H1 (cell line): ENCODE results near the gene ACSF3. TPM values are rescaled to one million over a fixed set of nuclear protein-coding genes. Genes with fewer than 3 reads are reported as not detected.

Experiments used
- CTCF ChIA-PET: fragments of 300-600 bp; sonication (Branson Sonifier 250); formaldehyde crosslinking; loops from one replicate; lab custom pipeline; 2021; ENCODE audit not compliant: partially characterized antibody; lab: Charles Lee
- POLR2A ChIA-PET: fragments of 300-600 bp; sonication (Branson Sonifier 250); formaldehyde crosslinking; loops from one replicate; lab custom pipeline; 2021; ENCODE audit warnings: inconsistent platforms; ENCODE audit not compliant: partially characterized antibody; lab: Charles Lee
- DNase-seq, 2 experiments: peaks; one replicate each; pipeline versions ENCODE4 v3.0.0 to v3.0.0-alpha.2; 2010 to 2022; ENCODE audit warnings: low spot score in 2 of 2, low read depth in 1 of 2, mixed read lengths in 1 of 2
- FAIRE-seq: peaks from 2 replicates; lab custom pipeline; 2011; peaks lifted over from hg19 to GRCh38; lab: Jason Lieb, UNC
- H2AFZ ChIP-seq: 2 replicates; pipeline ENCODE4 v1.8.1; 2012; ENCODE audit warnings: low read length, inconsistent platforms
- H2AK5ac ChIP-seq: 2 replicates; pipeline ENCODE4 v1.6.1; 2013; ENCODE audit warnings: low read depth, low read length
- H2BK120ac ChIP-seq: replicated peaks from 2 replicates; pipeline ENCODE3; 2013; ENCODE audit warnings: low read depth, low read length, inconsistent platforms
- H2BK12ac ChIP-seq: 2 replicates; pipeline ENCODE4 v1.6.1; 2013; ENCODE audit warnings: low read depth, low read length
- H2BK15ac ChIP-seq: 2 replicates; pipeline ENCODE4 v1.6.1; 2013; ENCODE audit warnings: low read length
- H2BK20ac ChIP-seq: 2 replicates; pipeline ENCODE4 v1.6.1; 2013; ENCODE audit warnings: low read length
- H2BK5ac ChIP-seq: 2 replicates; pipeline ENCODE4 v1.6.1; 2013; ENCODE audit warnings: low read depth, low read length
- H3K14ac ChIP-seq: 2 replicates; pipeline ENCODE4 v1.6.1; 2013; ENCODE audit warnings: inconsistent platforms; ENCODE audit not compliant: insufficient read length
- H3K18ac ChIP-seq: 2 replicates; pipeline ENCODE4 v1.6.1; 2013; ENCODE audit warnings: low read length; ENCODE audit errors: extremely low read depth
- H3K23ac ChIP-seq: 2 replicates; pipeline ENCODE4 v1.6.1; 2013; ENCODE audit warnings: inconsistent platforms; ENCODE audit not compliant: insufficient read length
- H3K23me2 ChIP-seq: 2 replicates; pipeline ENCODE4 v1.6.1; 2013; ENCODE audit warnings: low read depth, low read length
- H3K27ac ChIP-seq: 2 replicates; pipeline ENCODE4 v1.6.1; 2011; ENCODE audit warnings: low read depth, low read length, inconsistent platforms
- H3K27me3 ChIP-seq, 4 experiments: replicated peaks in 1 of 4; 1 replicate in 1 of 4; 2 replicates in 3 of 4; pipeline versions ENCODE4 v1.6.1 to v1.8.1; 2011 to 2013; ENCODE audit warnings: low read length in 3 of 4, mild to moderate bottlenecking in 3 of 4, inconsistent platforms in 2 of 4, mixed read lengths in 2 of 4, moderate library complexity in 1 of 4; ENCODE audit not compliant: control insufficient read depth in 3 of 4, insufficient read depth in 3 of 4; ENCODE audit errors: extremely low read depth in 1 of 4
- H3K36me3 ChIP-seq, 4 experiments: 2 replicates each; pipeline versions ENCODE4 v1.6.1 to v1.8.1; 2011 to 2013; ENCODE audit warnings: mild to moderate bottlenecking in 4 of 4, low read length in 3 of 4, moderate library complexity in 2 of 4, control low read depth in 1 of 4, inconsistent platforms in 1 of 4; ENCODE audit not compliant: insufficient read depth in 4 of 4, control insufficient read depth in 2 of 4
- H3K4ac ChIP-seq: replicated peaks from 2 replicates; pipeline ENCODE3; 2013; ENCODE audit warnings: low read length, low read depth, mixed read lengths, inconsistent platforms; ENCODE audit not compliant: insufficient read length
- H3K4me1 ChIP-seq, 4 experiments: replicated peaks in 1 of 4; 1 replicate in 1 of 4; 2 replicates in 3 of 4; pipeline versions ENCODE4 v1.6.1 to v1.8.1; 2011 to 2013; ENCODE audit warnings: low read length in 3 of 4, inconsistent platforms in 2 of 4, mixed read lengths in 1 of 4; ENCODE audit not compliant: insufficient read depth in 4 of 4, control insufficient read depth in 3 of 4
- H3K4me2 ChIP-seq, 2 experiments: 2 replicates each; pipeline versions ENCODE4 v1.6.1 to v1.8.1; 2011 to 2013; ENCODE audit warnings: low read depth in 2 of 2, low read length in 2 of 2, control low read depth in 1 of 2, inconsistent platforms in 1 of 2, mild to moderate bottlenecking in 1 of 2; ENCODE audit not compliant: insufficient read depth in 1 of 2
- H3K4me3 ChIP-seq, 4 experiments: fragments of 200-600, 300-600 bp in 1 of 4; sonication (generic), shearing (Covaris generic), sonication (Bioruptor Twin) in 1 of 4; 2 replicates each; pipeline versions ENCODE4 v1.5.1 to v1.8.1; 2011 to 2016; ENCODE audit warnings: low read length in 4 of 4, low read depth in 3 of 4, control low read depth in 2 of 4, inconsistent platforms in 2 of 4, mild to moderate bottlenecking in 2 of 4, mixed read lengths in 1 of 4, moderate library complexity in 1 of 4; ENCODE audit not compliant: insufficient read depth in 2 of 4; ENCODE audit errors: extremely low read depth in 1 of 4
- H3K56ac ChIP-seq: replicated peaks from 2 replicates; pipeline ENCODE3; 2013; ENCODE audit warnings: low read depth, mild to moderate bottlenecking, mixed read lengths, low read length, inconsistent platforms; ENCODE audit not compliant: insufficient read length
- H3K79me1 ChIP-seq: 2 replicates; pipeline ENCODE4 v1.6.1; 2013; ENCODE audit warnings: low read depth, low read length, control low read depth
- H3K79me2 ChIP-seq, 2 experiments: 2 replicates each; pipeline versions ENCODE4 v1.6.1 to v1.8.1; 2012 to 2013; ENCODE audit warnings: low read length in 2 of 2, mild to moderate bottlenecking in 2 of 2, inconsistent platforms in 1 of 2; ENCODE audit not compliant: insufficient read depth in 2 of 2, control insufficient read depth in 1 of 2
- H3K9ac ChIP-seq, 4 experiments: replicated peaks in 1 of 4; 1 replicate in 1 of 4; 2 replicates in 3 of 4; pipeline versions ENCODE4 v1.6.1 to v1.8.1; 2011 to 2013; ENCODE audit warnings: low read depth in 3 of 4, low read length in 3 of 4, control low read depth in 2 of 4, mild to moderate bottlenecking in 2 of 4, moderate library complexity in 2 of 4, inconsistent platforms in 1 of 4; ENCODE audit errors: extremely low read depth in 1 of 4
- H3K9me3 ChIP-seq, 2 experiments: 2 replicates each; pipeline versions ENCODE4 v1.6.1 to v1.8.1; 2012 to 2013; ENCODE audit warnings: mild to moderate bottlenecking in 2 of 2, moderate library complexity in 2 of 2, control low read depth in 1 of 2, inconsistent platforms in 1 of 2, low read depth in 1 of 2, low read length in 1 of 2, mixed read lengths in 1 of 2; ENCODE audit not compliant: insufficient read depth in 2 of 2
- H4K20me1 ChIP-seq, 2 experiments: replicated peaks in 1 of 2; 2 replicates each; pipeline versions ENCODE3 to v1.8.1; 2011 to 2013; ENCODE audit warnings: inconsistent platforms in 2 of 2, low read length in 2 of 2, mild to moderate bottlenecking in 1 of 2; ENCODE audit not compliant: insufficient read depth in 2 of 2, control insufficient read depth in 1 of 2
- H4K5ac ChIP-seq: 2 replicates; pipeline ENCODE4 v1.6.1; 2013; ENCODE audit warnings: low read length, low read depth, mixed read lengths, inconsistent platforms; ENCODE audit not compliant: insufficient read length
- H4K8ac ChIP-seq: 2 replicates; pipeline ENCODE4 v1.8.0; 2013; ENCODE audit warnings: mild to moderate bottlenecking, moderate library complexity, low read length, inconsistent platforms; ENCODE audit not compliant: insufficient read depth; ENCODE audit errors: extremely low read depth
- H4K91ac ChIP-seq: replicated peaks from 2 replicates; pipeline ENCODE3; 2013; ENCODE audit warnings: low read length, mixed read lengths, inconsistent platforms; ENCODE audit not compliant: insufficient read length
- POU5F1 ChIP-seq: IDR thresholded peaks from 2 replicates; pipeline ENCODE4 v1.6.1; 2011; ENCODE audit warnings: low read depth, mild to moderate bottlenecking, low read length, moderate library complexity
- SIRT6 ChIP-seq: IDR thresholded peaks from one replicate; pipeline ENCODE4 v1.7.1; 2012; ENCODE audit warnings: low read length, inconsistent platforms
- WGBS, 2 experiments: shearing (Covaris generic) in 1 of 2; methylation state at CpG; one replicate each; pipeline versions ENCODE4 v1.1.6 to v1.1.7; 2013 to 2015; ENCODE audit warnings: low lambda C conversion rate in 2 of 2, mixed read lengths in 2 of 2, inconsistent platforms in 1 of 2, low coverage in 1 of 2, missing lambda C conversion rate in 1 of 2; ENCODE audit not compliant: insufficient replicate concordance in 2 of 2, insufficient coverage in 1 of 2, insufficient read length in 1 of 2; ENCODE audit errors: extremely low coverage in 1 of 2, missing lambda C conversion rate in 1 of 2; 5-methylcytosine and 5-hydroxymethylcytosine counted together
- polyA plus RNA-seq, 7 experiments: library from polyadenylated mRNA; depleted of rRNA in 3 of 7; stranded (reverse) in 5 of 7; unstranded in 2 of 7; fragments of >200 nt in 5 of 7; fragments of 200-250 nt in 2 of 7; gene quantifications; 1 replicate in 5 of 7; 2 replicates in 1 of 7; 4 replicates in 1 of 7; pipeline versions ENCODE4 v1.2.1 to v1.2.3, GENCODE V29; 2011 to 2013; ENCODE audit warnings: missing spikeins in 2 of 7, mixed read lengths in 2 of 7
- total RNA-seq: library from RNA; stranded (reverse); fragmentation: NEBNext Ultra II Directional; extraction: Animal tissue kit (Norgen Biotek cat#: 25700); gene quantifications from 2 replicates; pipeline ENCODE4 v1.2.1, GENCODE V29; 2021
- TF ChIP-seq, protein P1 (sequence below): IDR thresholded peaks from 2 replicates; pipeline ENCODE4 v1.6.1; 2012; ENCODE audit warnings: inconsistent platforms

ACSF3 gene
- total and polyA plus RNA-seq, 2 of the 8 experiments (the other 6 are each of a cell fraction or from before 2014, with no cell fraction given) = 15.6 to 22.9 TPM

DNA sequence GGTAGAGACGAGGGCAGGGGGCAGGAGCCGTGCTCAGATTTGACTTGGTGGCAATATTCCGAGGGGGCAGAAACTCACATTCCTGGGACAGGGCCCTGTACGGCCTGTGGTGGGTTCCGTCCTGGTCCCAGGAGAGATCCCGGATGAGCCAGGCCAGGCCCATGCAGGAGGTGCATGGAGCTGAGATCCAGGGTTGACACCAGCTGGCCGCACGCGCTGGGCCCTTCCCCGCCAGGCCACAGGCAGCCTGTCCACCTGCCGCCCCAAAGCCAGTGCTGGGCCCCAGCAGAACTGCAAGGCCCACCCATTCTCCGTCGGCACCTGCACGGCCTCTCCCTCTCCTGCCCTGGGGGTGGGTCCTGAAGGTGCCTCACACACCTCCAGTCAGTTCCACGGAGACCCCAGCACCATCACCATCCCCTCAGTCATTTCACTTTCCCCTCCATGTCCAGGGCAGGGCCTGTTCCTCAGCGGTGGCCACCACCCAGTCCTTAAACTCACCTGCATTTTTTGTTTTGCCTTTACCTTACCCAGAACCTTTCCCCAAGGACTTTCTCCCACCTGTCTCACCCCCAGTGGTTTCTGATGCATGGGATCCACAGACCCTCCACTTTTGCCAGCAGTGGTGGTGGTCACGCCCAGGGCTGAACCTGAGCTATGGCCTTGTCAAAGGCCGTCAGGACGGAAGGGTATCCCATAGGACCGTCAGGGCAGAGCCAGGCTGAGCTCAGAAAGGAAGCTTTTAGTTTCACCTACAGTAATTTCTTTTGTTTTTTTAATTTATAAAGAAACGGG is 52.8 kb downstream of the ACSF3 start:
- Histone ChIP-seq H3K4me1 (peaks cover 0 to 3% (median 0%) of the 10 kb centered on the region in 4 experiments; a peak in 2 of 7 replicates), H4K5ac (no peak overlapping the region), H3K27ac (no peak overlapping the region), H2BK12ac (no peak overlapping the region), H4K8ac (0 out of 2 replicates have a peak overlapping the region, but pooled peaks have one; percentile 12), H3K9ac (no peak overlapping the region), H3K36me3 (peaks cover 0 to 3% (median under 1%) of the 10 kb centered on the region in 4 experiments; a peak in 3 of 8 replicates), H3K4me2 (no peak overlapping the region), H3K23ac (no peak overlapping the region), H2BK20ac (no peak overlapping the region), H3K56ac (no peak overlapping the region), H3K79me1 (no peaks in the 10 kb centered on the region), H2BK120ac (no peak overlapping the region), H4K20me1 (peaks cover 2 to 4% of the 10 kb centered on the region in 2 experiments), H2AFZ (no peak overlapping the region), H2BK5ac (no peak overlapping the region), H3K27me3 (no peaks in the 10 kb centered on the region; a peak in 1 of 7 replicates), H3K4me3 (no peak overlapping the region), H3K14ac (no peak overlapping the region), H3K9me3 (no peaks in the 10 kb centered on the region), H4K91ac (no peak overlapping the region), H3K18ac (no peak overlapping the region), H3K79me2 (no peaks in the 10 kb centered on the region), H2BK15ac (no peak overlapping the region), H3K4ac (no peak overlapping the region), H2AK5ac (no peak overlapping the region), H3K23me2 (no peaks in the 10 kb centered on the region)
- ChIA-PET CTCF (interaction anchor here (0.6 to 2.0 kb wide), 3 partner anchors 220 to 838 kb away, joined by 3 to 4 read pairs (median 4); no protein-coding TSS in a partner anchor), POLR2A (interaction anchor here (1.2 to 1.5 kb wide), 2 partner anchors 8 to 12 kb away, joined by 4 to 5 read pairs; no protein-coding TSS in a partner anchor)
- no peak for FAIRE-seq
- 89% methylated on average over 17 of the region's 21 CpGs; no CpG with 5 or more reads in 1 of the 2 experiments for WGBS, 2 experiments
- no peak for DNase-seq
- TF ChIP-seq SIRT6 = no peak
- TF ChIP-seq POU5F1 = no peak
- TF ChIP-seq, protein P1, sequence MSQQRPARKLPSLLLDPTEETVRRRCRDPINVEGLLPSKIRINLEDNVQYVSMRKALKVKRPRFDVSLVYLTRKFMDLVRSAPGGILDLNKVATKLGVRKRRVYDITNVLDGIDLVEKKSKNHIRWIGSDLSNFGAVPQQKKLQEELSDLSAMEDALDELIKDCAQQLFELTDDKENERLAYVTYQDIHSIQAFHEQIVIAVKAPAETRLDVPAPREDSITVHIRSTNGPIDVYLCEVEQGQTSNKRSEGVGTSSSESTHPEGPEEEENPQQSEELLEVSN = no peak
